OCI-LY3 (cell line): ENCODE data around the gene ITGA4.

Experiments
- H2AFZ ChIP-seq: fragments of 200-600, 300-600 bp; shearing (Covaris generic); 2 replicates; pipeline ENCODE4 v1.6.0; 2014; ENCODE audit warnings: antibody characterized with exemption, low read depth, low read length
- H3K27ac ChIP-seq: fragments of 200-600, 300-600 bp; sonication (generic); 2 replicates; pipeline ENCODE4 v1.5.1; 2014; ENCODE audit warnings: mild to moderate bottlenecking, low read length, moderate library complexity, mixed read lengths
- H3K27me3 ChIP-seq: fragments of 200-600, 300-600 bp; sonication (generic); 2 replicates; pipeline ENCODE4 v1.6.1; 2014; ENCODE audit warnings: low read depth, low read length, mixed read lengths
- H3K36me3 ChIP-seq: fragments of 200-600, 300-600 bp; sonication (generic); replicated peaks from 2 replicates; pipeline ENCODE3; 2014; ENCODE audit warnings: low read depth, low read length, mixed read lengths
- H3K4me1 ChIP-seq: fragments of 300-600, 200-600 bp; sonication (generic); 2 replicates; pipeline ENCODE4 v1.6.1; 2014; ENCODE audit warnings: low read length, mixed read lengths
- H3K4me2 ChIP-seq: fragments of 200-600, 300-600 bp; sonication (generic); 2 replicates; pipeline ENCODE4 v1.6.1; 2014; ENCODE audit warnings: low read length, mixed read lengths
- H3K4me3 ChIP-seq: fragments of 300-600, 200-600 bp; sonication (generic); 2 replicates; pipeline ENCODE4 v1.5.1; 2014; ENCODE audit warnings: antibody characterized with exemption, mild to moderate bottlenecking, low read length, moderate library complexity
- H3K79me2 ChIP-seq: fragments of 300-600, 200-600 bp; shearing (Covaris generic); 2 replicates; pipeline ENCODE4 v1.6.1; 2014; ENCODE audit warnings: mild to moderate bottlenecking, low read length, mixed read lengths
- H3K9ac ChIP-seq: fragments of 300-600, 200-600 bp; shearing (Covaris generic); 2 replicates; pipeline ENCODE4 v1.6.0; 2014; ENCODE audit warnings: mild to moderate bottlenecking, low read length, moderate library complexity
- H3K9me3 ChIP-seq: fragments of 200-600, 300-600 bp; shearing (Covaris generic); 2 replicates; pipeline ENCODE4 v1.6.1; 2014; ENCODE audit warnings: low read length, mixed read lengths; ENCODE audit not compliant: insufficient read depth
- H4K20me1 ChIP-seq: fragments of 200-600, 300-600 bp; sonication (generic); 2 replicates; pipeline ENCODE4 v1.6.1; 2016; ENCODE audit warnings: low read length, mixed read lengths; ENCODE audit not compliant: insufficient read depth
- CTCF ChIP-seq: fragments of 200-600, 300-600 bp; sonication (generic); IDR thresholded peaks from 2 replicates; pipeline ENCODE4 v1.5.1; 2014; ENCODE audit warnings: antibody characterized with exemption, low read length, low read depth
- EZH2phosphoT487 ChIP-seq: fragments of 200-600 bp; shearing (Covaris generic); IDR thresholded peaks from 2 replicates; pipeline ENCODE4 v1.6.1; 2018; ENCODE audit warnings: antibody characterized with exemption, mixed run types, low read depth

ITGA4 gene

GRCh38 chr2:181471783-181472182 is 14.6 kb downstream of the ITGA4 start:
- H4K20me1 ChIP-seq = no peaks in the 10 kb centered on the region
- H2AFZ ChIP-seq = no peak overlapping the region
- no peak overlapping the region for H3K27ac ChIP-seq
- no peak overlapping the region for H3K4me3 ChIP-seq
- no peak overlapping the region for H3K9ac ChIP-seq
- no peaks in the 10 kb centered on the region for H3K9me3 ChIP-seq
- H3K27me3 ChIP-seq = peaks cover 6% of the 10 kb centered on the region; the same call in 1 of the 2 replicates
- no peak overlapping the region for H3K4me2 ChIP-seq
- TF ChIP-seq CTCF (no peak), EZH2phosphoT487 (no peak)
- H3K4me1 ChIP-seq = no peaks in the 10 kb centered on the region
- no peaks in the 10 kb centered on the region for H3K36me3 ChIP-seq
- no peaks in the 10 kb centered on the region for H3K79me2 ChIP-seq

- Histone ChIP-seq H3K27ac (no peak overlapping the region), H4K20me1 (no peaks in the 10 kb centered on the region), H3K4me1 (no peaks in the 10 kb centered on the region), H3K9ac (no peak overlapping the region), H2AFZ (no peak overlapping the region), H3K9me3 (no peaks in the 10 kb centered on the region), H3K4me2 (no peak overlapping the region), H3K79me2 (no peaks in the 10 kb centered on the region), H3K36me3 (no peaks in the 10 kb centered on the region), H3K27me3 (peaks cover 6% of the 10 kb centered on the region; the same call in 1 of the 2 replicates), H3K4me3 (no peak overlapping the region)
- no peak for TF ChIP-seq EZH2phosphoT487
- TF ChIP-seq CTCF = no peak
These were observed 15.8 kb downstream of the ITGA4 start for GRCh38 chr2:181472990-181473389.

- no peak overlapping the region for H3K27ac ChIP-seq
- H3K36me3 ChIP-seq = no peaks in the 10 kb centered on the region
- no peak overlapping the region for H2AFZ ChIP-seq
- no peaks in the 10 kb centered on the region for H3K9me3 ChIP-seq
- H3K4me3 ChIP-seq = no peak overlapping the region
- no peaks in the 10 kb centered on the region for H3K4me1 ChIP-seq
- no peaks in the 10 kb centered on the region for H3K79me2 ChIP-seq
- H3K9ac ChIP-seq = no peak overlapping the region
- H3K4me2 ChIP-seq = no peak overlapping the region
- peaks cover 3% of the 10 kb centered on the region; the same call in 1 of the 2 replicates for H3K27me3 ChIP-seq
- H4K20me1 ChIP-seq = no peaks in the 10 kb centered on the region
- no peak for TF ChIP-seq CTCF
- TF ChIP-seq EZH2phosphoT487 = no peak
These were observed 17.2 kb downstream of the ITGA4 start for GRCh38 chr2:181474222-181474881.

- Histone ChIP-seq H3K27me3 (no peaks in the 10 kb centered on the region), H2AFZ (no peak overlapping the region), H4K20me1 (no peaks in the 10 kb centered on the region), H3K79me2 (no peaks in the 10 kb centered on the region), H3K27ac (no peak overlapping the region), H3K4me3 (no peak overlapping the region), H3K4me2 (no peak overlapping the region), H3K36me3 (no peaks in the 10 kb centered on the region), H3K4me1 (no peaks in the 10 kb centered on the region), H3K9ac (no peak overlapping the region), H3K9me3 (no peaks in the 10 kb centered on the region)
- no peak for TF ChIP-seq EZH2phosphoT487
- no peak for TF ChIP-seq CTCF
These were observed 26.0 kb downstream of the ITGA4 start for GRCh38 chr2:181483211-181483610.
